Brain pericyte (primary cell): ENCODE data around the gene DNAJC10.

Experiments used
- DNase-seq: peaks from one replicate; pipeline ENCODE4 v3.0.0-alpha.2; 2012; ENCODE audit warnings: low read depth, low spot score

The DNAJC10 gene

GRCh38 chr2:182784058-182784706, 68.1 kb downstream of the DNAJC10 start:
- no peak for DNase-seq

- DNase-seq = no peak
Measured at GRCh38 chr2:182784777-182785176, 68.7 kb downstream of the DNAJC10 start.

GRCh38 chr2:182792441-182792840, 76.4 kb downstream of the DNAJC10 start:
- no peak for DNase-seq

GRCh38 chr2:182798736-182799135, 82.7 kb downstream of the DNAJC10 start:
- DNase-seq = no peak

GRCh38 chr2:182804128-182804527, 88.1 kb downstream of the DNAJC10 start:
- no peak for DNase-seq

- DNase-seq = no peak
Measured at GRCh38 chr2:182807319-182807718, 91.3 kb downstream of the DNAJC10 start.

GRCh38 chr2:182810087-182810486, 94.0 kb downstream of the DNAJC10 start:
- DNase-seq = no peak

- no peak for DNase-seq
Measured at GRCh38 chr2:182814380-182814779, 98.3 kb downstream of the DNAJC10 start.

- DNase-seq = no peak
Measured at GRCh38 chr2:182814804-182815203, 98.7 kb downstream of the DNAJC10 start.

GRCh38 chr2:182816866-182817265, 100.8 kb downstream of the DNAJC10 start:
- no peak for DNase-seq

GRCh38 chr2:182817558-182817957, 101.5 kb downstream of the DNAJC10 start:
- DNase-seq = no peak

GRCh38 chr2:182818501-182818900, 102.4 kb downstream of the DNAJC10 start:
- DNase-seq = no peak

GRCh38 chr2:182818925-182819324, 102.9 kb downstream of the DNAJC10 start:
- no peak for DNase-seq

- DNase-seq = no peak
Measured at GRCh38 chr2:182819412-182819811, 103.4 kb downstream of the DNAJC10 start.

GRCh38 chr2:182821182-182821581, 105.1 kb downstream of the DNAJC10 start:
- DNase-seq = no peak

- no peak for DNase-seq
Measured at GRCh38 chr2:182822733-182823132, 106.7 kb downstream of the DNAJC10 start.

- no peak for DNase-seq
Measured at GRCh38 chr2:182824056-182824766, 108.2 kb downstream of the DNAJC10 start.

- DNase-seq = no peak
Measured at GRCh38 chr2:182824767-182825158, 108.7 kb downstream of the DNAJC10 start.

- DNase-seq = no peak
Measured at GRCh38 chr2:182826064-182826463, 110.0 kb downstream of the DNAJC10 start.

- DNase-seq = no peak
Measured at GRCh38 chr2:182826496-182826895, 110.4 kb downstream of the DNAJC10 start.

- peak; percentile 32 for DNase-seq
Measured at GRCh38 chr2:182827182-182827879, 111.3 kb downstream of the DNAJC10 start.

GRCh38 chr2:182831101-182831500, 115.0 kb downstream of the DNAJC10 start:
- no peak for DNase-seq

GRCh38 chr2:182831921-182832320, 115.9 kb downstream of the DNAJC10 start:
- no peak for DNase-seq
